Adipose tissue (tissue), 3 donors: ENCODE data around the gene SLC24A1. TPM values are rescaled to one million over a fixed set of nuclear protein-coding genes. Genes with fewer than 3 reads are reported as not detected.

Experiments
- H3K27ac ChIP-seq: one replicate; pipeline ENCODE4 v1.5.1; 2013; ENCODE audit warnings: low read depth, low read length
- WGBS, 3 donors: extraction: QIAGEN DNeasy Blood & Tissue Kit; methylation state at CpG; one replicate each; pipeline ENCODE4 v1.1.7; 2013; 5-methylcytosine and 5-hydroxymethylcytosine counted together
- polyA plus RNA-seq, 3 donors: library from polyadenylated mRNA; stranded (reverse); fragments of 200-250 nt; gene quantifications; one replicate each; pipeline ENCODE4 v1.2.3, GENCODE V29; 2013
- donor health status: healthy with polysubstance abuse.
- donor health status: Bipolar disorder and iron deficiency.
- donor health status: healthy.

The SLC24A1 gene
- polyA plus RNA-seq, 3 donors: 3.6 to 13.8 (median 4.3) TPM

DNA sequence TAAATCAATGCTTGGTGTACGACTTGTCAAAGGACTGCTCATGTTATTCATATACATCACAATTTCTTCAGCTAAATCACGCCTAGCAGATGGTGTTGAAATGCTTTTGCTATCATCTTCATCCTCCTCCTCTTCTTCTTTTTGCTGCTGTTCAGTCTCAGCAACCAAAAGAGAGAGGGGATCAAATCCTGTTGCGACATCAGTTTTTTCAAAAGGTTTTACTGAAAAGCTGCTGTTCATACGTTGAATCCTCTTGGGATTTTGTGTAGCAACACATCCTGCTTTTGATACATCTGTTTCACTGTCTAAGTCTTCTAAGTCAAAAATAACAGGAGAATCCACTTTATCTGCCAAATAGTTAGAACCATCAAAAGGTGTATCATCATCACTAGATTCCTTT, 69.0 kb downstream of the SLC24A1 start:
- no peak overlapping the region for H3K27ac ChIP-seq
- 81 to 96% (median 84%) methylated on average over 4 of the region's 4 CpGs for WGBS, 3 donors

DNA sequence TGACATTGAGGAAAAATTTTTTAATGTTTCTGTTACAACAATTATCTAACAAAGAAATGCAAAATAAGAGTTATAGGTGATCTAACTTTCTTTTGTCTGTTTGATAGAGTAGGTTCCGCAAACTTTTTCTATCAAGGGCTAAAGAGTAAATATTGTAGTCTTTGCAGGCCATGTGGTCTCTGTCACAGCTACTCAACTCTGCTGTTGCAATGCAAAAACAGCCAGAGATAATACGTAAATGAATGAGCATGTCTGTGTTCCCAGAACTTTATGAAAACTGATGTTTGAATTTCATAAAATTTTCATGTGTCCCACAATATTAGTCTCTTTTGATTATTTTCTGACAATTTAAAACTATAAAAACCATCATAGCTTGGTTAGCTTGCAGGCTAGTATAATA, 73.3 kb downstream of the SLC24A1 start:
- 64 to 90% (median 86%) methylated on average over 2 of the region's 2 CpGs for WGBS, 3 donors
- H3K27ac ChIP-seq: no peak overlapping the region

Other genes starting within 250 kb of the SLC24A1 start
- under 1 TPM in 2 of 3 donors, not detected in 1; 0.01 to 0.79 TPM for gene IGDCC3, start 243.9 kb upstream of the SLC24A1 start, polyA plus RNA-seq
- 1 to 10 TPM in 1 of 3 donors, under 1 TPM in 2; 0.14 to 4.2 (median 0.62) TPM for gene IGDCC4, start 199.0 kb upstream of the SLC24A1 start, polyA plus RNA-seq
- gene DPP8, start 104.2 kb upstream of the SLC24A1 start, polyA plus RNA-seq: 10 to 100 TPM in 2 of 3 donors, 1 to 10 TPM in 1; 8.4 to 10.8 (median 10.5) TPM
- gene HACD3, start 91.5 kb upstream of the SLC24A1 start, polyA plus RNA-seq: 10 to 100 TPM; 11.2 to 20.8 (median 14.6) TPM
- 10 to 100 TPM; 15.1 to 17.3 (median 15.7) TPM for gene INTS14, start 10.8 kb upstream of the SLC24A1 start, polyA plus RNA-seq
- 10 to 100 TPM in 1 of 3 donors, 1 to 10 TPM in 2; 7.7 to 13.2 (median 8.5) TPM for gene DENND4A, start 170.4 kb downstream of the SLC24A1 start, polyA plus RNA-seq
- gene RAB11A, start 247.6 kb downstream of the SLC24A1 start, polyA plus RNA-seq: 100 to 1,000 TPM in 2 of 3 donors, 10 to 100 TPM in 1; 75.5 to 188 (median 103) TPM